C4-2B (cell line): ENCODE measurements around the gene MGMT.

Experiments used
- CTCF ChIP-seq: fragments of 450-650 bp; conservative IDR thresholded peaks from 2 replicates; pipeline ENCODE4 v1.5.1; 2017; ENCODE audit warnings: mild to moderate bottlenecking
- ZFX ChIP-seq: fragments of 450-650 bp; IDR thresholded peaks from 2 replicates; pipeline ENCODE4 v1.6.1; 2017

DNA sequence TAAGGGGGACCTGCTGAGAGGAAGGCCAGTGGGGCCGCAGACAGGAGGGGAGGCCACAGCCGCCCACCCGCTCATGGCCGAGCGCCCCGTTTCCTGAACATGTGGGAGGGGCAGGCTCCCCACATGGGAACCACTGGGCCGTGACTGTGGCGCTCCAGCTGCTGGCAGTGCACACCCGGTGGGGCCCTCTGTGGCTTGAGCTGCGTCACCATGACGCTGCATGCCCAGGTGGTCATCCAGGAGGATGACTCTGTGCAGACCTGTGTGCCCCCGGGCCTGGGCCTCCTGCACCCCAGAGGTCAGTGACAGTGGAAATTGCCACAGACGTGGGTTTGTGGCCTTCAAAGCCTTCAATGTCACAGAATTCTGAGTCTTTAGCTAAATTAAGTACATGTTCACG lies 85.1 kb downstream of the MGMT start:
- no peak for TF ChIP-seq CTCF
- no peak for TF ChIP-seq ZFX
